Sigmoid colon (tissue), 7 donors: ENCODE data around the gene MAP3K21. TPM values are rescaled to one million over a fixed set of nuclear protein-coding genes. Genes with fewer than 3 reads are reported as not detected.

Experiments used
- DNase-seq: peaks from one replicate; pipeline ENCODE4 v3.0.0-alpha.2; 2019
- H3K27ac ChIP-seq, 4 donors: fragments of 200-600 bp; sonication (generic); one replicate each; pipeline ENCODE4 v1.5.1; 2016 to 2019; ENCODE audit warnings: mild to moderate bottlenecking in 1 of 4
- H3K27me3 ChIP-seq, 3 donors: fragments of 200-600 bp; sonication (generic); one replicate each; pipeline ENCODE4 v1.5.1; 2019; ENCODE audit warnings: mild to moderate bottlenecking in 1 of 3
- H3K36me3 ChIP-seq, 4 donors: fragments of 200-600 bp; sonication (generic); one replicate each; pipeline ENCODE4 v1.5.1; 2016 to 2019
- H3K4me1 ChIP-seq, 4 donors: fragments of 200-600 bp; sonication (generic); one replicate each; pipeline ENCODE4 v1.5.1; 2017 to 2019
- H3K4me3 ChIP-seq, 4 donors: fragments of 200-600 bp; sonication (generic); one replicate each; pipeline ENCODE4 v1.5.1; 2017 to 2019; ENCODE audit warnings: mild to moderate bottlenecking in 2 of 4, moderate library complexity in 1 of 4
- H3K9me3 ChIP-seq, 4 donors: fragments of 200-600 bp in 3 of 4; sonication (generic) in 3 of 4; one replicate each; pipeline versions ENCODE4 v1.5.1 to v1.6.1; 2013 to 2019
- CTCF ChIP-seq, 4 experiments: fragments of 450-650 bp in 3 of 4; fragments of 200-600 bp in 1 of 4; IDR thresholded peaks; one replicate each; pipeline ENCODE4 v1.5.1; 2016 to 2019; ENCODE audit warnings: antibody characterized with exemption in 4 of 4, mild to moderate bottlenecking in 3 of 4, moderate library complexity in 2 of 4
- EP300 ChIP-seq, 4 donors: sonication (generic); formaldehyde crosslinking; IDR thresholded peaks; one replicate each; pipeline ENCODE4 v1.6.1; 2017; ENCODE audit warnings: antibody characterized with exemption in 4 of 4
- POLR2A ChIP-seq, 2 donors: fragments of 450-650 bp; IDR thresholded peaks; one replicate each; pipeline ENCODE4 v1.6.1; 2016; ENCODE audit warnings: antibody characterized with exemption in 2 of 2, mild to moderate bottlenecking in 2 of 2, moderate library complexity in 2 of 2
- POLR2AphosphoS5 ChIP-seq, 4 donors: sonication (generic); formaldehyde crosslinking; IDR thresholded peaks; one replicate each; pipeline ENCODE4 v1.6.1; 2017; ENCODE audit warnings: antibody characterized with exemption in 4 of 4
- WGBS, 2 donors: extraction: QIAGEN DNeasy Blood & Tissue Kit; methylation state at CpG; one replicate each; pipeline ENCODE4 v1.1.7; 2013; 5-methylcytosine and 5-hydroxymethylcytosine counted together
- intact Hi-C: fragments of 100-400 bp; cut with DNase I; formaldehyde crosslinking; loops from one replicate; pipeline ENCODE4 v1.15.1; 2023
- polyA plus RNA-seq, 3 donors: library from polyadenylated mRNA; stranded (reverse); fragments of 200-250 nt; gene quantifications; one replicate each; pipeline ENCODE4 v1.2.3, GENCODE V29; 2013
- total RNA-seq, 4 donors: library from RNA; depleted of rRNA; stranded (reverse); fragments of >200 nt; gene quantifications; one replicate each; pipeline ENCODE4 v1.1.0, GENCODE V29; 2016
- donor health status: healthy with polysubstance abuse.
- donor health status: Bipolar disorder and iron deficiency.
- donor health status: healthy.

The MAP3K21 gene
- total and polyA plus RNA-seq, 7 donors, result 0.33 to 7.9 (median 0.81) TPM

DNA sequence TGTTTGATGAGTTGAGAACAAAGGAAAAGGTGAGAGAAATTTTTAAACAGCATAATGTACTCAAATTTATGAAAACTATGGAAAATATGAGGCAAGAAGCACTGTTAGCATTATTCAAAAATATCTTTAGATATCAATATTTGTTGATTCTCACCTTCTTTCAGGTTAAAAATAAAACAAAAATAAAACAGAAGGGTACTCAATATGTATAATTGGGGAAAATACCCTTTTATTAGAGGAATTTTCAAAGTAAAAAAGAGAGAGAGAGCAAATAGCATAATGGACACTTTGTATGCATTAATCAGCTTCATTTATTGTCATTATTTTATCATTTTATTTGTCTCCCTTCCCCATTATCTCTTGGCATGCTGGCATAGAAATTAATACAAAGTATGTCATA, 27.5 kb downstream of the MAP3K21 start:
- H3K27ac ChIP-seq, result no peak overlapping the region
- no peaks in the 10 kb centered on the region for H3K27me3 ChIP-seq
- no peaks in the 10 kb centered on the region for H3K4me1 ChIP-seq
- TF ChIP-seq EP300 (IDR thresholded peaks at IDR 0.05) (no peak), POLR2A (IDR thresholded peaks at IDR 0.05) (no peak), POLR2AphosphoS5 (IDR thresholded peaks at IDR 0.05) (no peak), CTCF (IDR thresholded peaks at IDR 0.05) (no peak)
- no peak overlapping the region for H3K4me3 ChIP-seq
- no peak for DNase-seq
- intact Hi-C loops, result no loop called here
- H3K36me3 ChIP-seq, result no peaks in the 10 kb centered on the region
- H3K9me3 ChIP-seq, result no peaks in the 10 kb centered on the region

DNA sequence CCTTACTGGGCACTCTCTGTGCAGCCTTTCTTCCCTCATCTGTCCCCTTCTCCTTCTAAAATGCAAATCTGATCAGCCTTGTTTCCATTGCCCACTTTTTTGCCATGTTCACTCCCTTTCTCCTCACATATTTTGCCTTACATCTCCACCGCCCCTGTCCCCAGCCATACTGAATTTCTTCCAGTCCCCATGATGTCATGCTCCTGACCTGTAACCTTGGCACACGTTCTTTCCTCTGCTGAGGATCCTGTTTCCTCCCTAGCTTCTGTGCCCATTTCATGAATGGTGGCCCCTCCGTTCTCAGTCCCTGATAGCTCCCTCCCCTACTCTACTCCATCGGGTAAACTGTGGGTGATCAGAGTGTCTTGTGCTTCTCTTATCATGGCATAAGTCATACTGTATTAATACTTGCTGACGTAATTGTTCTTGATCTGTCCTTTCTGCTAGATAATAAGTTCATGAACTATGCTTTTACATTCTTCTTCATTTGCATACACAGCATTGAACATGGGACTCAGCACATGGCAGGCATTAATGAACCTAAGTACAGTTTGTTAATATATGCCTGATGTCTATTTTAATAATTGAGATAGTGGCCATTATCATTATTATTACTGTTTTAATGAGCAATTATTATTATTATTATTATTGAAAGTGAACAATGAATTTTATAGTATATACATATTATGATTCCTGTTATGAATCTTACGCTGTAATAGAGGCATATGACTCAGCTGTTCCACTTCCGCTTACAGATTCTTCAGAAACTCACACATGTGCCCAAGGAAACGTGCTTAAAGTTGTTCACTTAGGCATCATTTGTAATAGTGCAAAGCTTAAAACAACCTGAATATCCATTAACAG, 28.5 kb downstream of the MAP3K21 start:
- TF ChIP-seq EP300 (IDR thresholded peaks at IDR 0.05), result no peak
- no peak for DNase-seq
- Histone ChIP-seq H3K4me1 (no peaks in the 10 kb centered on the region), H3K27ac (no peak overlapping the region), H3K27me3 (no peaks in the 10 kb centered on the region), H3K36me3 (no peaks in the 10 kb centered on the region), H3K4me3 (no peak overlapping the region), H3K9me3 (no peaks in the 10 kb centered on the region)
- intact Hi-C loops, result no loop called here
- 77 to 83% methylated on average over 8 of the region's 8 CpGs for WGBS, 2 donors

GRCh38 chr1:233356705-233356987, 29.1 kb downstream of the MAP3K21 start:
- intact Hi-C loops, result no loop called here
- WGBS, 2 donors, result 91 to 93% methylated on average over 3 of the region's 3 CpGs

GRCh38 chr1:233357595-233358397, 30.3 kb downstream of the MAP3K21 start:
- 89 to 90% methylated on average over 6 of the region's 6 CpGs for WGBS, 2 donors
- DNase-seq, result no peak
- TF ChIP-seq CTCF (IDR thresholded peaks at IDR 0.05) (no peak), POLR2AphosphoS5 (IDR thresholded peaks at IDR 0.05) (no peak), POLR2A (IDR thresholded peaks at IDR 0.05) (no peak), EP300 (IDR thresholded peaks at IDR 0.05) (no peak)
- no peak overlapping the region for H3K4me3 ChIP-seq
- peaks cover 0 to 3% (median 0%) of the 10 kb centered on the region in 3 donors for H3K27me3 ChIP-seq
- intact Hi-C loops, result no loop called here
- H3K9me3 ChIP-seq, result no peaks in the 10 kb centered on the region
- H3K4me1 ChIP-seq, result no peaks in the 10 kb centered on the region
- H3K36me3 ChIP-seq, result no peaks in the 10 kb centered on the region
- no peak overlapping the region for H3K27ac ChIP-seq

More at GRCh38 chr1:233356705-233356987, 29.1 kb downstream of the MAP3K21 start:
- Histone ChIP-seq H3K4me3 (no peak overlapping the region), H3K36me3 (no peaks in the 10 kb centered on the region), H3K4me1 (no peaks in the 10 kb centered on the region), H3K27me3 (no peaks in the 10 kb centered on the region), H3K9me3 (no peaks in the 10 kb centered on the region), H3K27ac (no peak overlapping the region)
- TF ChIP-seq POLR2AphosphoS5 (IDR thresholded peaks at IDR 0.05), result no peak
- no peak for TF ChIP-seq CTCF (IDR thresholded peaks at IDR 0.05)
- TF ChIP-seq EP300 (IDR thresholded peaks at IDR 0.05), result no peak
- TF ChIP-seq POLR2A (IDR thresholded peaks at IDR 0.05), result no peak
- DNase-seq, result no peak

- H3K27me3 ChIP-seq, result peaks cover 0 to 5% (median 3%) of the 10 kb centered on the region in 3 donors
- no peaks in the 10 kb centered on the region for H3K4me1 ChIP-seq
- TF ChIP-seq CTCF (IDR thresholded peaks at IDR 0.05), result no peak
- no peak for TF ChIP-seq EP300 (IDR thresholded peaks at IDR 0.05)
- no peak for TF ChIP-seq POLR2A (IDR thresholded peaks at IDR 0.05)
- no peak for TF ChIP-seq POLR2AphosphoS5 (IDR thresholded peaks at IDR 0.05)
- no peak overlapping the region for H3K4me3 ChIP-seq
- DNase-seq, result no peak
- H3K27ac ChIP-seq, result no peak overlapping the region
- 18 to 71% methylated on average over 5 of the region's 5 CpGs for WGBS, 2 donors
- no peaks in the 10 kb centered on the region for H3K36me3 ChIP-seq
- intact Hi-C loops, result no loop called here
- no peaks in the 10 kb centered on the region for H3K9me3 ChIP-seq
These were observed 31.9 kb downstream of the MAP3K21 start for GRCh38 chr1:233359431-233359830.
